HepG2 (cell line): ENCODE results near the gene SPHK1. TPM values are rescaled to one million over a fixed set of nuclear protein-coding genes. Genes with fewer than 3 reads are reported as not detected.
A peak's percentile ranks its signal among the peaks of the same experiment; 100 is the strongest.

Experiments used
- AKAP8 ChIP-seq: sonication (generic); formaldehyde crosslinking; IDR thresholded peaks from 2 replicates; pipeline ENCODE4 v1.5.1; 2020; ENCODE audit warnings: mild to moderate bottlenecking, missing genetic modification reagents
- CENPBD1 ChIP-seq: sonication (generic); formaldehyde crosslinking; IDR thresholded peaks from 2 replicates; pipeline ENCODE4 v1.8.0; 2022; ENCODE audit warnings: missing genetic modification reagents, low read depth, mild to moderate bottlenecking, borderline replicate concordance
- HIC2 ChIP-seq: sonication (generic); formaldehyde crosslinking; IDR thresholded peaks from 2 replicates; pipeline ENCODE4 v1.9.0; 2022; ENCODE audit warnings: low read depth, missing genetic modification reagents
- HNF1B ChIP-seq: sonication (generic); formaldehyde crosslinking; IDR thresholded peaks from 2 replicates; pipeline ENCODE4 v1.5.1; 2020; ENCODE audit warnings: mild to moderate bottlenecking, moderate library complexity, missing genetic modification reagents
- MEF2D ChIP-seq: sonication (generic); formaldehyde crosslinking; IDR thresholded peaks from 2 replicates; pipeline ENCODE4 v1.5.1; 2020; ENCODE audit warnings: mild to moderate bottlenecking, missing genetic modification reagents
- MEIS2 ChIP-seq: sonication (generic); formaldehyde crosslinking; IDR thresholded peaks from 2 replicates; pipeline ENCODE4 v1.9.0; 2021; ENCODE audit warnings: mild to moderate bottlenecking, missing genetic modification reagents
- POLR2AphosphoS5 ChIP-seq: IDR thresholded peaks from 2 replicates; pipeline ENCODE4 v1.6.1; 2012; ENCODE audit warnings: low read depth, low read length
- PTBP1 ChIP-seq: fragments of 200-400 bp; formaldehyde crosslinking; IDR thresholded peaks from 2 replicates; pipeline ENCODE4 v1.6.1; 2018; ENCODE audit warnings: low read length, low read depth; ENCODE audit not compliant: poor library complexity, severe bottlenecking
- SETDB1 ChIP-seq: sonication (generic); formaldehyde crosslinking; IDR thresholded peaks from 2 replicates; pipeline ENCODE4 v1.5.1; 2020; ENCODE audit warnings: missing genetic modification reagents, mild to moderate bottlenecking, borderline replicate concordance
- TBP ChIP-seq: sonication (generic); formaldehyde crosslinking; IDR thresholded peaks from 2 replicates; pipeline ENCODE4 v1.5.0; 2020; ENCODE audit warnings: missing genetic modification reagents
- THAP9 ChIP-seq: sonication (generic); formaldehyde crosslinking; IDR thresholded peaks from 2 replicates; pipeline ENCODE4; 2020; ENCODE audit warnings: missing genetic modification reagents, mild to moderate bottlenecking, borderline replicate concordance
- XBP1 ChIP-seq: sonication (generic); formaldehyde crosslinking; IDR thresholded peaks from 2 replicates; pipeline ENCODE4 v1.5.0; 2020; ENCODE audit warnings: missing genetic modification reagents
- ZFP36L1 ChIP-seq: sonication (generic); formaldehyde crosslinking; IDR thresholded peaks from 2 replicates; pipeline ENCODE4 v1.8.0; 2022; ENCODE audit warnings: mild to moderate bottlenecking, missing genetic modification reagents, moderate library complexity
- ZNF143 ChIP-seq: sonication (generic); formaldehyde crosslinking; IDR thresholded peaks from 2 replicates; pipeline ENCODE4 v1.4.0; 2020; ENCODE audit warnings: missing genetic modification reagents
- ZNF34 ChIP-seq: sonication (generic); formaldehyde crosslinking; IDR thresholded peaks from 2 replicates; pipeline ENCODE4 v1.4.0; 2020; ENCODE audit warnings: mild to moderate bottlenecking, missing genetic modification reagents, borderline replicate concordance
- ZNF430 ChIP-seq: sonication (generic); formaldehyde crosslinking; IDR thresholded peaks from 2 replicates; pipeline ENCODE4 v1.9.0; 2021; ENCODE audit warnings: mild to moderate bottlenecking, missing genetic modification reagents
- ZNF44 ChIP-seq: sonication (generic); formaldehyde crosslinking; IDR thresholded peaks from 2 replicates; pipeline ENCODE4 v1.5.1; 2020; ENCODE audit warnings: mild to moderate bottlenecking, missing genetic modification reagents
- ZNF530 ChIP-seq: sonication (generic); formaldehyde crosslinking; IDR thresholded peaks from 2 replicates; pipeline ENCODE4 v1.5.0; 2020; ENCODE audit warnings: low read depth, mild to moderate bottlenecking, missing genetic modification reagents
- ZNF777 ChIP-seq: sonication (generic); formaldehyde crosslinking; IDR thresholded peaks from 2 replicates; pipeline ENCODE4 v1.4.0; 2020; ENCODE audit warnings: missing genetic modification reagents
- ZSCAN21 ChIP-seq: sonication (generic); formaldehyde crosslinking; IDR thresholded peaks from 2 replicates; pipeline ENCODE4 v1.8.0; 2022; ENCODE audit warnings: mild to moderate bottlenecking, missing genetic modification reagents, moderate library complexity, borderline replicate concordance
- polyA plus RNA-seq, 8 experiments: library from polyadenylated mRNA; depleted of rRNA in 3 of 8; stranded (reverse) in 7 of 8; unstranded in 1 of 8; fragments of >200 nt; fragmentation: Illumina TruSeq in 4 of 8; extraction: Trizol in 4 of 8; gene quantifications; 2 replicates each; pipeline versions ENCODE4 v1.2.1 to v1.2.3, GENCODE V29; 2011 to 2016; ENCODE audit warnings: low read depth in 4 of 8, missing spikeins in 1 of 8, mixed read lengths in 1 of 8; ENCODE audit not compliant: insufficient read depth in 1 of 8
- total RNA-seq, 5 experiments: library from RNA; depleted of rRNA; stranded (reverse); fragments of >200 nt; fragmentation: Illumina TruSeq; extraction: Trizol; gene quantifications; 2 replicates each; pipeline ENCODE4 v1.2.3, GENCODE V29; 2016; ENCODE audit warnings: low read depth in 1 of 5

SPHK1 gene
- total and polyA plus RNA-seq, 2 of the 13 experiments (the other 11 are each of a cell fraction or from before 2014, with no cell fraction given), result 129 to 160 TPM

- TF ChIP-seq HIC2 (CRISPR knock-in tag) (no peak), ZSCAN21 (no peak), XBP1 (CRISPR knock-in tag) (no peak), PTBP1 (no peak), MEF2D (CRISPR knock-in tag) (peak; percentile 99), POLR2AphosphoS5 (peak; percentile 65), ZNF777 (CRISPR knock-in tag) (no peak), CENPBD1 (CRISPR knock-in tag) (no peak), ZNF44 (CRISPR knock-in tag) (no peak), ZFP36L1 (CRISPR knock-in tag) (no peak), HNF1B (CRISPR knock-in tag) (no peak), SETDB1 (CRISPR knock-in tag) (no peak), TBP (CRISPR knock-in tag) (no peak), ZNF530 (CRISPR knock-in tag) (no peak), ZNF430 (CRISPR knock-in tag) (no peak), AKAP8 (CRISPR knock-in tag) (no peak; the same call in 1 of the 2 replicates), THAP9 (CRISPR knock-in tag) (no peak), ZNF143 (no peak), MEIS2 (CRISPR knock-in tag) (no peak), ZNF34 (CRISPR knock-in tag) (no peak)
Measured at GRCh38 chr17:76351526-76352071, 32.8 kb upstream of the SPHK1 start (continued).
